ENCODE results near the gene LARGE1. TPM values are rescaled to one million over a fixed set of nuclear protein-coding genes. Genes with fewer than 3 reads are reported as not detected.

Gene LARGE1
- total RNA-seq, 1 donor from 2014 or later, result 81.2 TPM

DNA sequence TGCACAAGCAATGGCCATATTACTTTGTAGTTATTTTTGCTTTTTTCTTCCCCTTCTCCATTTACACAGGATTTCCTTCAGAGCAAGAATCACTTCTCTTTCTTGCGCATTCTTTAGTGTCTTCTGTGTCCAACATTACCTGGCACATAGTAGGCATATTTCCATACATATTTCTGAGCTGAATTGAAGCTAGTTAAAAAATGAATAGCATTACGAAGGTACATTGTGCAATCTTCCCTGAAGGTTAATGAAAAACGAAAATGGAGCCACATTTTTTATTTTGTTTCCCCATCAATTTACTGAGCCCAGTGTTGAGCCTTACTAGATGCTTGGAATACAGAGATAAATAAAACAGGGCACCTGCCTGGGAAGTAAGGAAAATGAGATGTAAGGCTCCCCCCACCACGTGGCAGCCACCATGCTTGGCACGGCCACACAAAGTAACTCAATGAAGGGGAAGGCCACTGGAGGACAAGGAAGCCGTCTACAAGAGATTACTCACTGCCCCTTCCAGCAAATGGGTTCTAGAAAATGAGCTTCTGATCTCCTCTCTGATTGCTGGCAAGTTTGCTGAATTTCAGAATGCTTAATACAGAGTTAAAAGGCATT is 381.9 kb downstream of the LARGE1 start:
- peaks cover 3% of the 10 kb centered on the region for H3K9me3 Mint-ChIP-seq (ENCODE audit: unreplicated experiment)
- no peak for TF ChIP-seq CTCF (IDR thresholded peaks at IDR 0.05; ENCODE audit: partially characterized antibody, unreplicated experiment)
- no peak overlapping the region for H3K27ac Mint-ChIP-seq (ENCODE audit: unreplicated experiment)
- peaks cover 2% of the 10 kb centered on the region for H3K27me3 Mint-ChIP-seq (ENCODE audit: unreplicated experiment)
- H3K4me1 Mint-ChIP-seq (ENCODE audit: low read depth, unreplicated experiment), result peaks cover 7% of the 10 kb centered on the region
- H3K36me3 Mint-ChIP-seq (ENCODE audit: unreplicated experiment), result no peaks in the 10 kb centered on the region
- no peak overlapping the region for H3K4me3 Mint-ChIP-seq (ENCODE audit: unreplicated experiment)
- no peak for DNase-seq

- DNase-seq, result no peak
- H3K36me3 Mint-ChIP-seq (ENCODE audit: unreplicated experiment), result no peaks in the 10 kb centered on the region
- H3K27ac Mint-ChIP-seq (ENCODE audit: unreplicated experiment), result no peak overlapping the region
- H3K9me3 Mint-ChIP-seq (ENCODE audit: unreplicated experiment), result peaks cover 5% of the 10 kb centered on the region
- no peak overlapping the region for H3K4me3 Mint-ChIP-seq (ENCODE audit: unreplicated experiment)
- H3K27me3 Mint-ChIP-seq (ENCODE audit: unreplicated experiment), result no peaks in the 10 kb centered on the region
- H3K4me1 Mint-ChIP-seq (ENCODE audit: low read depth, unreplicated experiment), result peaks cover 3% of the 10 kb centered on the region
- no peak for TF ChIP-seq CTCF (IDR thresholded peaks at IDR 0.05; ENCODE audit: partially characterized antibody, unreplicated experiment)
Observed at GRCh38 chr22:33537059-33537458, 383.2 kb downstream of the LARGE1 start.

DNA sequence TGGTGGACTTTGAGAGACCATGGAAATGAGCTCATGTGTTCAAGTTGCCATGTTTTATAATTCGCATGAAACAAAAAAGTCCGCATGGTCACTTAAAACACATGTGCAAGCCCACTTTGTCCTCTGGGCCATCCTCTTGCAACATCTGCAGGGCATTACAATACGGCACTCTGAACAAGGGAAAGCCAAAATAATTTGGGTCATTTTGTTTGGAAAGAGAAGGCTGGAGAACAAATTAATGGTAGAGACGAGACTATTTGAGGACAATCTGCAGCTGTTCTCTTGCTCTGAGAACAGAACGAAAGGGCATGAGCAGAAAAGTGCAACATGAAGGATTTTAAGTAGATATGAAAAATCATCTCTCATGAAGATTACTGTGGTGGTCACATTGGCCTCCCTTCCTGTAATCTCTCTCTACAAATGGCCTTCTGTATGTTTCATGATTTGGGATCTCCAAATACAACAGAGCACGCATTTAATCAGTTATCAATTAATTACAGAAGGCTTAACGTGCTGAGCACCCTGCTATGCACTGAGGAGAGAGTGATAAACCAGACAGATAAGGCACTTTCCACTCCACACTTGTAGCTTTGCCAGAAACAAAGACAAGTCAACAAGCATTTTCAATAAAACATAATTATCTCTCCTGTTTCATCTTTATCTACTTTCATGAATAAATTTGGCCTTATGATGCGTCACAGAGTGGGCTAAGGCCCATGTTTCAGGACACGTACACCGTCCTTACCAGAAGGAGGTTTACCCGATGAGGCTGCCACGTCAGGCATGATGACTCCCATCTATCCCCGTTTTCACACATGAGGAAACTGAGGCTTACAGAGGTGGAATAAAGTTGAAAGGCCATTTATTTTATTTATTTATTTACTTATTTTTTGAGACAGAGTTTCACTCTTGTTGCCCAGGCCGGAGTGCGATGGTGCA is 384.1 kb downstream of the LARGE1 start:
- H3K4me3 Mint-ChIP-seq (ENCODE audit: unreplicated experiment), result no peak overlapping the region
- H3K36me3 Mint-ChIP-seq (ENCODE audit: unreplicated experiment), result no peaks in the 10 kb centered on the region

GRCh38 chr22:33529424-33530113 is 390.7 kb downstream of the LARGE1 start:
- peaks cover 9% of the 10 kb centered on the region for H3K4me1 Mint-ChIP-seq (ENCODE audit: low read depth, unreplicated experiment)
- H3K9me3 Mint-ChIP-seq (ENCODE audit: unreplicated experiment), result peaks cover 3% of the 10 kb centered on the region
- H3K27ac Mint-ChIP-seq (ENCODE audit: unreplicated experiment), result no peak overlapping the region
- H3K36me3 Mint-ChIP-seq (ENCODE audit: unreplicated experiment), result no peaks in the 10 kb centered on the region
- no peak overlapping the region for H3K4me3 Mint-ChIP-seq (ENCODE audit: unreplicated experiment)
- no peak for TF ChIP-seq CTCF (IDR thresholded peaks at IDR 0.05; ENCODE audit: partially characterized antibody, unreplicated experiment)
- no peak for DNase-seq
- H3K27me3 Mint-ChIP-seq (ENCODE audit: unreplicated experiment), result no peaks in the 10 kb centered on the region

More for the DNA sequence above, 384.1 kb downstream of the LARGE1 start:
- H3K4me1 Mint-ChIP-seq (ENCODE audit: low read depth, unreplicated experiment), result peaks cover 3% of the 10 kb centered on the region
- no peak for TF ChIP-seq CTCF (IDR thresholded peaks at IDR 0.05; ENCODE audit: partially characterized antibody, unreplicated experiment)
- no peak for DNase-seq
- peaks cover 5% of the 10 kb centered on the region for H3K9me3 Mint-ChIP-seq (ENCODE audit: unreplicated experiment)
- H3K27me3 Mint-ChIP-seq (ENCODE audit: unreplicated experiment), result no peaks in the 10 kb centered on the region
- no peak overlapping the region for H3K27ac Mint-ChIP-seq (ENCODE audit: unreplicated experiment)

Data from glutamatergic neuron (in vitro differentiated cells).